Adrenal gland (tissue), 5 donors: ENCODE data around the gene THBS3.

Experiments
- CTCF ChIP-seq, 6 experiments: fragments of 450-650 bp in 4 of 6; fragments of 200-600 bp in 2 of 6; sonication (generic) in 1 of 6; IDR thresholded peaks; 1 replicate in 5 of 6; 2 replicates in 1 of 6; pipeline versions ENCODE4 v1.5.1 to v1.8.0; 2016 to 2021; ENCODE audit warnings: antibody characterized with exemption in 6 of 6, mild to moderate bottlenecking in 2 of 6, moderate library complexity in 1 of 6
- POLR2A ChIP-seq, 2 donors: fragments of 450-650 bp; IDR thresholded peaks; one replicate each; pipeline ENCODE4 v1.6.1; 2017; ENCODE audit warnings: antibody characterized with exemption in 2 of 2, mild to moderate bottlenecking in 2 of 2, moderate library complexity in 1 of 2
- donor health status: DM: no; HTN: no; CAD: no.

GRCh38 chr1:155160128-155160527 lies 47.6 kb downstream of the THBS3 start:
- TF ChIP-seq POLR2A (IDR thresholded peaks at IDR 0.05) = no peak
- TF ChIP-seq CTCF (IDR thresholded peaks at IDR 0.05) = no peak
